Glutamatergic neuron (in vitro differentiated cells): ENCODE data around the gene LAMA5. TPM values are rescaled to one million over a fixed set of nuclear protein-coding genes. Genes with fewer than 3 reads are reported as not detected.

ENCODE experiments used
- DNase-seq: peaks from one replicate; pipeline ENCODE4 v3.0.0; 2022
- H3K27ac Mint-ChIP-seq: one replicate; pipeline ENCODE4 v1.8.0; 2020; ENCODE audit warnings: mild to moderate bottlenecking, mixed read lengths, inconsistent platforms; ENCODE audit not compliant: unreplicated experiment
- H3K27me3 Mint-ChIP-seq: one replicate; pipeline ENCODE4 v1.8.0; 2020; ENCODE audit warnings: mild to moderate bottlenecking, moderate library complexity, mixed read lengths, inconsistent platforms; ENCODE audit not compliant: unreplicated experiment
- H3K36me3 Mint-ChIP-seq: one replicate; pipeline ENCODE4 v1.8.0; 2020; ENCODE audit warnings: mild to moderate bottlenecking, mixed read lengths, inconsistent platforms; ENCODE audit not compliant: unreplicated experiment
- H3K4me1 Mint-ChIP-seq: one replicate; pipeline ENCODE4 v1.8.0; 2020; ENCODE audit warnings: mild to moderate bottlenecking, low read depth, mixed read lengths, inconsistent platforms; ENCODE audit not compliant: unreplicated experiment
- H3K4me3 Mint-ChIP-seq: one replicate; pipeline ENCODE4 v1.8.0; 2020; ENCODE audit warnings: mild to moderate bottlenecking, mixed read lengths, inconsistent platforms; ENCODE audit not compliant: unreplicated experiment
- H3K9me3 Mint-ChIP-seq: one replicate; pipeline ENCODE4 v1.8.0; 2020; ENCODE audit warnings: mild to moderate bottlenecking, moderate library complexity, mixed read lengths, inconsistent platforms; ENCODE audit not compliant: unreplicated experiment
- CTCF ChIP-seq: fragments of 200-600 bp; sonication (generic); IDR thresholded peaks from one replicate; pipeline ENCODE4 v1.5.0; 2021; ENCODE audit not compliant: partially characterized antibody, unreplicated experiment
- total RNA-seq: library from RNA; stranded (reverse); fragmentation: NEBNext Ultra II Directional; extraction: Animal tissue kit (Norgen Biotek cat#: 25700); gene quantifications from one replicate; pipeline ENCODE4 v1.2.1, GENCODE V29; 2021; ENCODE audit not compliant: unreplicated experiment

LAMA5 gene
- total RNA-seq, 1 donor from 2014 or later, result 724 TPM

GRCh38 chr20:62354031-62354808 is 12.9 kb downstream of the LAMA5 start:
- peaks cover 12% of the 10 kb centered on the region for H3K27me3 Mint-ChIP-seq
- H3K4me1 Mint-ChIP-seq, result peaks cover 8% of the 10 kb centered on the region
- peak overlapping the region; percentile 68 for H3K27ac Mint-ChIP-seq
- H3K36me3 Mint-ChIP-seq, result peaks cover 3% of the 10 kb centered on the region
- peaks cover 8% of the 10 kb centered on the region for H3K9me3 Mint-ChIP-seq
- TF ChIP-seq CTCF, result no peak
- peak; percentile 72 for DNase-seq
- no peak overlapping the region for H3K4me3 Mint-ChIP-seq

GRCh38 chr20:62353289-62354030 is 13.7 kb downstream of the LAMA5 start:
- peaks cover 4% of the 10 kb centered on the region for H3K4me1 Mint-ChIP-seq
- H3K9me3 Mint-ChIP-seq, result peaks cover 11% of the 10 kb centered on the region
- H3K4me3 Mint-ChIP-seq, result no peak overlapping the region
- peaks cover 9% of the 10 kb centered on the region for H3K36me3 Mint-ChIP-seq
- DNase-seq, result peak; percentile 14
- peaks cover 14% of the 10 kb centered on the region for H3K27me3 Mint-ChIP-seq
- TF ChIP-seq CTCF, result no peak
- H3K27ac Mint-ChIP-seq, result no peak overlapping the region

GRCh38 chr20:62352402-62353288 is 14.5 kb downstream of the LAMA5 start:
- peak; percentile 19 for DNase-seq
- no peak overlapping the region for H3K4me3 Mint-ChIP-seq
- peaks cover 5% of the 10 kb centered on the region for H3K4me1 Mint-ChIP-seq
- no peak for TF ChIP-seq CTCF
- H3K27me3 Mint-ChIP-seq, result peaks cover 17% of the 10 kb centered on the region
- no peak overlapping the region for H3K27ac Mint-ChIP-seq
- peaks cover 16% of the 10 kb centered on the region for H3K9me3 Mint-ChIP-seq
- peaks cover 10% of the 10 kb centered on the region for H3K36me3 Mint-ChIP-seq

GRCh38 chr20:62351469-62352401 is 15.4 kb downstream of the LAMA5 start:
- peaks cover 5% of the 10 kb centered on the region for H3K4me1 Mint-ChIP-seq
- peaks cover 10% of the 10 kb centered on the region for H3K36me3 Mint-ChIP-seq
- H3K9me3 Mint-ChIP-seq, result peaks cover 16% of the 10 kb centered on the region
- H3K27me3 Mint-ChIP-seq, result peaks cover 17% of the 10 kb centered on the region
- peak; percentile 16 for DNase-seq
- no peak overlapping the region for H3K27ac Mint-ChIP-seq
- TF ChIP-seq CTCF, result no peak
- H3K4me3 Mint-ChIP-seq, result no peak overlapping the region
